ENCODE measurements around the gene DAP. TPM values are rescaled to one million over a fixed set of nuclear protein-coding genes. Genes with fewer than 3 reads are reported as not detected.
A peak's percentile ranks its signal among the peaks of the same experiment; 100 is the strongest.

Gene DAP, protein sequence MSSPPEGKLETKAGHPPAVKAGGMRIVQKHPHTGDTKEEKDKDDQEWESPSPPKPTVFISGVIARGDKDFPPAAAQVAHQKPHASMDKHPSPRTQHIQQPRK
- total RNA-seq, result 10 to 100 TPM in 1 of 4 donors, 1 to 10 TPM in 3; 2.4 to 11.7 (median 3.6) TPM

DNA sequence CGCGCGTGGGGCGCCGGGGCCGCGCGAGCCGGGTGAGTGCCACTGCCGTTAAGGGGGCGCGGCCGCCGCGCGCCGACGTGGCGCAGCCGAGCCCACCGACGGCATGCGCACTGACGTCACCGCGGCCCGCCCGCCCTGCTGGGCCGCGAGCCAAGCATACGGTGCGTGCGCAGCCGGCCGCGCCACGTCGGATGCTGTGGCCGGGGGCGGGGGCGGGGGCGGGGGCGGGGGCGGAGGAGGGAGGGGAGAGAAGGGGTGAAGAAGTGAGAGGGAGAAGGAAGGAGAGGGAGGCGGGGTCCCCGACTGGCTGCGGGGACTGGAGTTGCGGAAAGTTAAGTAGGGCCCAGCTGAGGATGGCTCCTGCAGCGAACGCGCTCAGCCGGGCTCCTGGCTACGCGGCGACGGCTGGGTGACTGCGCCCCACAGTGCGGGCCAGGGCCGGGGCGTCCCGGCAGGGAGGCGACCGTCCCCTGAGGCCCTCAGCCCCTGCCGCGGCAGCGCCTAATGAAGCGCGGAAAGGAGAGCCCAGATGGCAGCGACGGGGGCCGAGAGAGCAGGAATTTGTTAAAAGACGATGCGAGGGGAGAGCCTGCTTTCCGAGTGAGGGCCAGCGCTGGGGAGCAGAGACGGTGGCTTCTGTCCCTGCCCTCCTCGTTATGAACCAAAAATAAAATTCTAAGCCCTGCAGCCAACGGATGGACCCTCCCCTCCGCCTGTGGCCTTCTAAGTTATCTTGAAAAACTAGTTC lies at the start of gene DAP:
TSS of gene DAP (minus strand) at position 50 of the 748 bp plus-strand sequence. CDS start 166 bp downstream, outside the sequence.
- Histone ChIP-seq H3K4me3 (peak within 1 kb of the TSS; percentile 54 to 81 (median 62)), H3K36me3 (no peaks in the 10 kb centered on the region), H3K27me3 (no peaks in the 10 kb centered on the region), H3K4me1 (peaks cover 0 to 4% of the 10 kb centered on the region in 2 donors), H3K27ac (peak within 1 kb of the TSS; percentile 73 to 89 (median 80)), H3K9me3 (no peaks in the 10 kb centered on the region)
- ATAC-seq, result peak; percentile 73 to 77
- in situ Hi-C loops (cut with MboI; ENCODE audit: low sequenced_read_pairs in 4 of 4) (no loop called here), intact Hi-C loops (cut with DNase I; ENCODE audit: low total_unique reads) (loop anchor here (5.0 kb wide), 1 partner anchor 509 kb away; the partner anchor contains the start of gene CCT5)
- peak; percentile 58 to 72 for TF ChIP-seq POLR2A (IDR thresholded peaks at IDR 0.05)
- TF ChIP-seq, protein P1, sequence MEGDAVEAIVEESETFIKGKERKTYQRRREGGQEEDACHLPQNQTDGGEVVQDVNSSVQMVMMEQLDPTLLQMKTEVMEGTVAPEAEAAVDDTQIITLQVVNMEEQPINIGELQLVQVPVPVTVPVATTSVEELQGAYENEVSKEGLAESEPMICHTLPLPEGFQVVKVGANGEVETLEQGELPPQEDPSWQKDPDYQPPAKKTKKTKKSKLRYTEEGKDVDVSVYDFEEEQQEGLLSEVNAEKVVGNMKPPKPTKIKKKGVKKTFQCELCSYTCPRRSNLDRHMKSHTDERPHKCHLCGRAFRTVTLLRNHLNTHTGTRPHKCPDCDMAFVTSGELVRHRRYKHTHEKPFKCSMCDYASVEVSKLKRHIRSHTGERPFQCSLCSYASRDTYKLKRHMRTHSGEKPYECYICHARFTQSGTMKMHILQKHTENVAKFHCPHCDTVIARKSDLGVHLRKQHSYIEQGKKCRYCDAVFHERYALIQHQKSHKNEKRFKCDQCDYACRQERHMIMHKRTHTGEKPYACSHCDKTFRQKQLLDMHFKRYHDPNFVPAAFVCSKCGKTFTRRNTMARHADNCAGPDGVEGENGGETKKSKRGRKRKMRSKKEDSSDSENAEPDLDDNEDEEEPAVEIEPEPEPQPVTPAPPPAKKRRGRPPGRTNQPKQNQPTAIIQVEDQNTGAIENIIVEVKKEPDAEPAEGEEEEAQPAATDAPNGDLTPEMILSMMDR (IDR thresholded peaks at IDR 0.05 in 4 of 5, conservative IDR thresholded peaks at IDR 0.05 in 1 of 5), result no peak
- DNase-seq, result peak; percentile 38 to 61

DNA sequence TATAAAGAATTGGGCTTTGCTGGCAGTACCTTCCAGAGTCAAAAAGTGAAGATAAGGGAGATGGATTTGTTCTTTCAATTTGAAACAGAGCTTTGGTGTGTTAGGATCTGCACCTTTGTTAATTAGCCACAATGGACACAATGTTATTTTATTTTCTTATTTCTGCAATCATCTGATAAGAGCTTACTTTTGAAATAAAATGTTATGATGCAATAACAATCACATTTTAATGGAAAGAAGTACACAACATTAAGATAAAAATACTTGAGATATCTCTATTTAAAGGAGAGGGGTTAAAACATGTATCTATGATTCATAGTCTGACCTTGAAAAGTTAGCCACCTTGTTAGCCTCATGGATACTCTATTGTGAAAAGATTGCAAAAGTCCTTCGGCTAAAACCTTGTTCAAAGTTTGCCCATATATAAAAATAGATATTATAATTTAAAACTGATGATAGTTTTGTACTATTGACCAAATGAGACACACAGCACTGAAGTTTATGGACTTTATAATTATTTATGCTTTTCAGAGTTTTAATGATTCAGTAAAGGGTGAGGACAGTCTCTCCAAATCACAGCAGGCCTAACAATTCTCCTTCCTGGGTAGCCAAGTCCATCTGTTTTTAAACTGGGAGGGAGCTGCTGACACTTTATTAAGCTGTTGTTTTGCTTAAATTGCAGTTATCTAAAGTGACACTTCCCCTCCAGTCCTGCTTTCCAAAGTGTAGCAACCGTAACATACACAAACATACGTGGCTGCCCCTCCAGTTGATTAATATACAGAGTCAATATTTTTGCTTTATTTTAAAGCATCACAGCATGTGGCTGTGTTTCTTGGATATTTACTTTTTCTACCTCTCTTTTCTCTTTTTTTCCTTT lies 47.6 kb upstream of the DAP start:
- H3K27ac ChIP-seq, result no peak overlapping the region
- intact Hi-C loops (cut with DNase I; ENCODE audit: low total_unique reads), result no loop called here
- TF ChIP-seq, protein P1 (IDR thresholded peaks at IDR 0.05 in 4 of 5, conservative IDR thresholded peaks at IDR 0.05 in 1 of 5), result no peak
- TF ChIP-seq POLR2A (IDR thresholded peaks at IDR 0.05), result no peak
- no peaks in the 10 kb centered on the region for H3K27me3 ChIP-seq
- H3K36me3 ChIP-seq, result no peaks in the 10 kb centered on the region
- in situ Hi-C loops (cut with MboI; ENCODE audit: low sequenced_read_pairs in 4 of 4), result no loop called here
- H3K4me1 ChIP-seq, result no peaks in the 10 kb centered on the region
- no peak overlapping the region for H3K4me3 ChIP-seq
- H3K9me3 ChIP-seq, result no peaks in the 10 kb centered on the region
- no peak for DNase-seq
- ATAC-seq, result no peak

DNA sequence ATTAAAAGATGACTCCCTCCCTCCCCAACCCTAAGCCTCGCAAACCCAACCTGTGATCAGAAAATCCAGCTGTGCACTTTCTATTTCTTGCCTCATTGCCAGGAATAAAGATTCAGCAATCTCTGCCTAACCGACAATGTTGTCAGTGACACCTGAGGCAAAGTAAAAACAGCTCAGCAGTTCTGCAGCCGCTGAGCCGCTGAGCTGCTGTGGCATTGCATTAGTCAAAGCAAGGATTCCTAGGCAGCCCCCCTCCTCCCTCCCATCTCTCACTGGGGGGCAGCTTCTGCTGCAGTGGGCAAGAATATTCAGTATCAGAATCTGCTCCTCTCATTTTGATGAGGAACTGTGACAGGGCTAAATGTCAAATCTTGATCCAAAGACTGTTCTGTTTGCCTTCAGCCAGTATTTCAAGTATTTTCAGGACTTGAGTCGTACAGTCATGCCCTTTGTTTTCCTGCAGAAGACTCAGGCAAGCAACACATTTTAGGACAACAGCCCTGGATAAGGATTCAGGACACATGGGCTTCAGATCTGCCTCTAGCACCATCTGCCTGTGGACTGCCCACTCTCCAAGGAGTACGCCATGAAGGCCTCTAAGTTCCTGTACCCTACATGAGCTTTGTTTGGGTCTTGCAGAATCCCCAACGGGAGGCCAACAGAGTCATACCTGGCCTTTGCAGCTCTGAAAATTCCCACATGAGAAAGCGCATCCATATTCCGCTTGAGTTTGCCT lies 41.1 kb upstream of the DAP start:
- Histone ChIP-seq H3K9me3 (no peaks in the 10 kb centered on the region), H3K4me1 (no peaks in the 10 kb centered on the region), H3K36me3 (no peaks in the 10 kb centered on the region), H3K27ac (no peak overlapping the region), H3K27me3 (no peaks in the 10 kb centered on the region), H3K4me3 (no peak overlapping the region)
- TF ChIP-seq, protein P1 (IDR thresholded peaks at IDR 0.05 in 4 of 5, conservative IDR thresholded peaks at IDR 0.05 in 1 of 5), result no peak
- no peak for TF ChIP-seq POLR2A (IDR thresholded peaks at IDR 0.05)
- intact Hi-C loops (cut with DNase I; ENCODE audit: low total_unique reads) (no loop called here), in situ Hi-C loops (cut with MboI; ENCODE audit: low sequenced_read_pairs in 4 of 4) (no loop called here)
- ATAC-seq (no peak), DNase-seq (no peak)

DNA sequence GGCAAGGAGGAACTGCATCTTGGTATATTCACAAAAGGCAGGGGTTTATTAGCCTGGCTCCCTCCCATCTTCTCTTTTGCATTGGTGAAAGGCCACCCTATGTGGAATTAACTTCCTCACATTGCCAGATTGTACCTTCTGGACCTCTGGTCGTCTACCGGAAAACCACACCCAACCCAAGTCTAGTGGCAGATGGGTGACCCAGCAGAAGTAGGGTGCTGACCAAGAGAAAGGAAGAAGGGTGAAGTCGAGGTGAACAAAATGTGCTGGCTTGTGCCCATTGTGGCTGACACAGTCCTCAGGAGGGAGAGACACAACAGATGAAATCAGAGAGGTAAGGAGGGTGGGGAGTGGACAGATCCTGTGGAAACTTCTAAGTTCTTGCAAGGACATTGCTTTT lies 39.8 kb upstream of the DAP start:
- Histone ChIP-seq H3K36me3 (no peaks in the 10 kb centered on the region), H3K9me3 (no peaks in the 10 kb centered on the region), H3K27ac (no peak overlapping the region), H3K27me3 (no peaks in the 10 kb centered on the region), H3K4me1 (no peaks in the 10 kb centered on the region), H3K4me3 (no peak overlapping the region)
- DNase-seq (no peak), ATAC-seq (no peak)
- in situ Hi-C loops (cut with MboI; ENCODE audit: low sequenced_read_pairs in 4 of 4) (no loop called here), intact Hi-C loops (cut with DNase I; ENCODE audit: low total_unique reads) (no loop called here)
- TF ChIP-seq, protein P1 (IDR thresholded peaks at IDR 0.05 in 4 of 5, conservative IDR thresholded peaks at IDR 0.05 in 1 of 5), result no peak
- TF ChIP-seq POLR2A (IDR thresholded peaks at IDR 0.05), result no peak
